CD14-positive monocyte (primary cell): Measurements from ENCODE around the gene RAMP1. TPM values are rescaled to one million over a fixed set of nuclear protein-coding genes. Genes with fewer than 3 reads are reported as not detected.

Experiments used
- DNase-seq, 3 donors: peaks; one replicate each; pipeline ENCODE4 v3.0.0-alpha.2; 2011 to 2022
- H2AFZ ChIP-seq: 2 replicates; pipeline ENCODE4 v1.6.0; 2012; ENCODE audit warnings: mild to moderate bottlenecking, low read depth, low read length, inconsistent platforms; ENCODE audit not compliant: insufficient read depth, poor library complexity, severe bottlenecking
- H3K27ac ChIP-seq, 2 donors: 1 replicate in 1 of 2; 2 replicates in 1 of 2; pipeline ENCODE4 v1.5.1; 2012 to 2013; ENCODE audit warnings: low read length in 2 of 2, control low read depth in 1 of 2, inconsistent platforms in 1 of 2, low read depth in 1 of 2, mild to moderate bottlenecking in 1 of 2
- H3K27me3 ChIP-seq, 2 donors: one replicate each; pipeline versions ENCODE4 v1.6.0 to v1.6.1; 2011 to 2013; ENCODE audit warnings: low read length in 2 of 2; ENCODE audit not compliant: control insufficient read depth in 2 of 2, insufficient read depth in 2 of 2
- H3K36me3 ChIP-seq, 2 donors: replicated peaks in 1 of 2; 1 replicate in 1 of 2; 2 replicates in 1 of 2; pipeline versions ENCODE4 v1.5.1 to v1.6.1; 2012 to 2013; ENCODE audit warnings: low read length in 2 of 2, control low read depth in 1 of 2, inconsistent platforms in 1 of 2, mild to moderate bottlenecking in 1 of 2; ENCODE audit not compliant: insufficient read depth in 2 of 2, control insufficient read depth in 1 of 2
- H3K4me1 ChIP-seq, 2 donors: 1 replicate in 1 of 2; 2 replicates in 1 of 2; pipeline versions ENCODE4 v1.5.1 to v1.6.1; 2012 to 2013; ENCODE audit warnings: low read length in 2 of 2, control low read depth in 1 of 2, inconsistent platforms in 1 of 2, mild to moderate bottlenecking in 1 of 2, moderate library complexity in 1 of 2; ENCODE audit not compliant: insufficient read depth in 2 of 2, control insufficient read depth in 1 of 2
- H3K4me2 ChIP-seq: replicated peaks from 2 replicates; pipeline ENCODE3; 2012; ENCODE audit warnings: low read length, moderate library complexity, mild to moderate bottlenecking; ENCODE audit not compliant: poor library complexity, severe bottlenecking; ENCODE audit errors: extremely low read depth
- H3K4me3 ChIP-seq, 3 experiments: fragments of 200-600 bp in 1 of 3; sonication (generic) in 1 of 3; replicated peaks in 1 of 3; 1 replicate in 2 of 3; 2 replicates in 1 of 3; pipeline ENCODE4 v1.5.1; 2011 to 2013; ENCODE audit warnings: low read length in 3 of 3, mild to moderate bottlenecking in 3 of 3, control low read depth in 2 of 3, low read depth in 2 of 3, inconsistent platforms in 1 of 3, moderate library complexity in 1 of 3
- H3K79me2 ChIP-seq: 2 replicates; pipeline ENCODE4 v1.6.0; 2012; ENCODE audit warnings: mild to moderate bottlenecking, control low read depth, inconsistent platforms, low read length, moderate library complexity; ENCODE audit not compliant: insufficient read depth
- H3K9ac ChIP-seq: 2 replicates; pipeline ENCODE4 v1.6.0; 2017; ENCODE audit warnings: low read length, mild to moderate bottlenecking; ENCODE audit not compliant: insufficient read depth, poor library complexity, severe bottlenecking
- H3K9me3 ChIP-seq, 2 donors: replicated peaks in 1 of 2; 1 replicate in 1 of 2; 2 replicates in 1 of 2; pipeline versions ENCODE4 v1.5.1 to v1.6.1; 2012 to 2013; ENCODE audit warnings: low read length in 2 of 2, control low read depth in 1 of 2; ENCODE audit not compliant: control insufficient read depth in 1 of 2, insufficient read depth in 1 of 2
- H4K20me1 ChIP-seq: 2 replicates; pipeline ENCODE4 v1.6.0; 2012; ENCODE audit warnings: mild to moderate bottlenecking, low read length, control low read depth, moderate library complexity; ENCODE audit not compliant: insufficient read depth
- H3K27ac Mint-ChIP-seq, 7 donors: one replicate each; pipeline ENCODE4 v1.8.0; 2020; ENCODE audit warnings: mild to moderate bottlenecking in 7 of 7, mixed read lengths in 7 of 7, moderate library complexity in 6 of 7, inconsistent platforms in 2 of 7
- H3K27me3 Mint-ChIP-seq, 3 donors: one replicate each; pipeline ENCODE4 v1.8.0; 2021 to 2022; ENCODE audit warnings: low read depth in 3 of 3, mild to moderate bottlenecking in 3 of 3, mixed read lengths in 3 of 3, moderate library complexity in 3 of 3, inconsistent platforms in 1 of 3
- H3K36me3 Mint-ChIP-seq, 2 donors: one replicate each; pipeline ENCODE4 v1.8.0; 2020; ENCODE audit warnings: mixed read lengths in 2 of 2, inconsistent platforms in 1 of 2, mild to moderate bottlenecking in 1 of 2
- H3K4me1 Mint-ChIP-seq: one replicate; pipeline ENCODE4 v1.8.0; 2020; ENCODE audit warnings: mild to moderate bottlenecking, mixed read lengths
- H3K4me3 Mint-ChIP-seq, 2 donors: one replicate each; pipeline ENCODE4 v1.8.0; 2020; ENCODE audit warnings: mild to moderate bottlenecking in 2 of 2, mixed read lengths in 2 of 2, moderate library complexity in 1 of 2
- H3K9me3 Mint-ChIP-seq, 7 donors: one replicate each; pipeline ENCODE4 v1.8.0; 2020 to 2022; ENCODE audit warnings: mixed read lengths in 7 of 7, mild to moderate bottlenecking in 6 of 7, moderate library complexity in 6 of 7, inconsistent platforms in 2 of 7
- CTCF ChIP-seq: fragments of 200-600 bp; IDR thresholded peaks from one replicate; pipeline ENCODE4 v1.8.0; 2022; ENCODE audit warnings: antibody characterized with exemption, mild to moderate bottlenecking
- WGBS: methylation state at CpG from one replicate; pipeline ENCODE4 v1.1.5; 2013; ENCODE audit warnings: missing lambda C conversion rate; ENCODE audit not compliant: insufficient coverage; 5-methylcytosine and 5-hydroxymethylcytosine counted together
- intact Hi-C, 2 donors: fragments of 100-400 bp; cut with micrococcal nuclease; formaldehyde crosslinking; loops; one replicate each; pipeline versions ENCODE4 v1.15.0 to v1.15.1; 2023
- polyA plus RNA-seq, 3 donors: library from polyadenylated mRNA; depleted of rRNA in 1 of 3; unstranded in 2 of 3; stranded (reverse) in 1 of 3; fragments of 300-500 nt in 2 of 3; fragments of >200 nt in 1 of 3; fragmentation: Illumina TruSeq in 2 of 3; gene quantifications; 1 replicate in 2 of 3; 2 replicates in 1 of 3; pipeline ENCODE4 v1.2.3, GENCODE V29; 2012 to 2021

The RAMP1 gene
- polyA plus RNA-seq, 3 donors = not detected

- Histone ChIP-seq H3K9me3 (no peaks in the 10 kb centered on the region), H3K27ac (no peak overlapping the region), H3K36me3 (no peaks in the 10 kb centered on the region), H3K4me3 (no peak overlapping the region), H3K79me2 (no peaks in the 10 kb centered on the region), H3K27me3 (no peaks in the 10 kb centered on the region), H3K9ac (no peak overlapping the region), H3K4me1 (no peaks in the 10 kb centered on the region), H4K20me1 (no peaks in the 10 kb centered on the region), H3K4me2 (no peak overlapping the region), H2AFZ (no peak overlapping the region)
- H3K4me1 Mint-ChIP-seq = peaks cover 1% of the 10 kb centered on the region
- no peak overlapping the region for H3K4me3 Mint-ChIP-seq
- no CpG with 5 or more reads among the region's 3 CpGs for WGBS
- peaks cover 0 to 2% (median 0%) of the 10 kb centered on the region in 3 donors for H3K27me3 Mint-ChIP-seq
- intact Hi-C loops = no loop called here
- H3K27ac Mint-ChIP-seq = no peak overlapping the region
- no peaks in the 10 kb centered on the region for H3K36me3 Mint-ChIP-seq
- H3K9me3 Mint-ChIP-seq = no peaks in the 10 kb centered on the region
- DNase-seq = no peak
- no peak for TF ChIP-seq CTCF
Measured at GRCh38 chr2:237827421-237827987, 31.9 kb upstream of the RAMP1 start.

GRCh38 chr2:237830522-237830921 lies 28.9 kb upstream of the RAMP1 start:
- no peak overlapping the region for H2AFZ ChIP-seq
- no peaks in the 10 kb centered on the region for H3K4me1 ChIP-seq
- no peak overlapping the region for H3K4me2 ChIP-seq
- no peaks in the 10 kb centered on the region for H3K9me3 ChIP-seq
- Mint-ChIP-seq H3K27me3 (peaks cover 0 to 2% (median 0%) of the 10 kb centered on the region in 3 donors), H3K27ac (no peak overlapping the region), H3K4me1 (peaks cover 1% of the 10 kb centered on the region), H3K36me3 (no peaks in the 10 kb centered on the region), H3K4me3 (no peak overlapping the region), H3K9me3 (no peaks in the 10 kb centered on the region)
- TF ChIP-seq CTCF = no peak
- H3K79me2 ChIP-seq = no peaks in the 10 kb centered on the region
- no CpG with 5 or more reads among the region's 2 CpGs for WGBS
- no peaks in the 10 kb centered on the region for H3K36me3 ChIP-seq
- DNase-seq = no peak
- no peak overlapping the region for H3K27ac ChIP-seq
- no peak overlapping the region for H3K9ac ChIP-seq
- H3K4me3 ChIP-seq = no peak overlapping the region
- no peaks in the 10 kb centered on the region for H4K20me1 ChIP-seq
- intact Hi-C loops = no loop called here
- H3K27me3 ChIP-seq = no peaks in the 10 kb centered on the region
